T-helper 17 cell (primary cell): ENCODE measurements around the gene ZNF697. TPM values are rescaled to one million over a fixed set of nuclear protein-coding genes. Genes with fewer than 3 reads are reported as not detected.
"Not testable (repeated sequence)": the region's sequence is repeated elsewhere in the genome, so short reads cannot be mapped to it uniquely, and the experiment has no call there.

Experiments
- ATAC-seq: fragments of 150-1000 bp; cut with Tn5 transposase; 2 replicates; pipeline ENCODE4 v1.10.0; 2021; ENCODE audit warnings: mild to moderate bottlenecking, moderate library complexity
- DNase-seq, 3 donors: peaks; one replicate each; pipeline versions ENCODE4 v3.0.0 to v3.0.0-alpha.2; 2020 to 2021
- H3K9me3 ChIP-seq: one replicate; pipeline ENCODE4 v1.7.0; 2013; ENCODE audit warnings: low read length, mild to moderate bottlenecking; ENCODE audit not compliant: control insufficient read depth, poor library complexity, severe bottlenecking
- H3K27ac Mint-ChIP-seq: one replicate; pipeline ENCODE4 v1.8.0; 2022; ENCODE audit warnings: mild to moderate bottlenecking, moderate library complexity, mixed read lengths
- H3K27me3 Mint-ChIP-seq: one replicate; pipeline ENCODE4 v1.8.0; 2022; ENCODE audit warnings: mixed read lengths
- H3K36me3 Mint-ChIP-seq: one replicate; pipeline ENCODE4 v1.8.0; 2022; ENCODE audit warnings: low read depth, mixed read lengths
- H3K4me1 Mint-ChIP-seq: one replicate; pipeline ENCODE4 v1.8.0; 2022; ENCODE audit warnings: mild to moderate bottlenecking, mixed read lengths
- H3K4me3 Mint-ChIP-seq: one replicate; pipeline ENCODE4 v1.8.0; 2022; ENCODE audit warnings: mild to moderate bottlenecking, moderate library complexity, mixed read lengths
- total RNA-seq, 4 donors: library from RNA in 2 of 4; stranded (reverse) in 2 of 4; gene quantifications; one replicate each; pipeline ENCODE4 v1.2.3 and lab custom pipeline; 2022 to 2026

ZNF697 gene
- total RNA-seq, 2 donors from 2014 or later, result 0.15 TPM; not detected in 1

GRCh38 chr1:119616748-119617147 is 31.3 kb downstream of the ZNF697 start:
- not testable (repeated sequence) for H3K9me3 ChIP-seq, H3K4me1 Mint-ChIP-seq, H3K27ac Mint-ChIP-seq, H3K36me3 Mint-ChIP-seq, H3K4me3 Mint-ChIP-seq, DNase-seq, ATAC-seq
- peaks cover 29% of the 10 kb centered on the region for H3K27me3 Mint-ChIP-seq

GRCh38 chr1:119615100-119615499 is 33.0 kb downstream of the ZNF697 start:
- not testable (repeated sequence) for DNase-seq, H3K4me1 Mint-ChIP-seq, H3K9me3 ChIP-seq, ATAC-seq, H3K36me3 Mint-ChIP-seq, H3K27ac Mint-ChIP-seq, H3K4me3 Mint-ChIP-seq
- H3K27me3 Mint-ChIP-seq, result peaks cover 39% of the 10 kb centered on the region

GRCh38 chr1:119613769-119614720 is 34.0 kb downstream of the ZNF697 start:
- Mint-ChIP-seq H3K4me1 (peaks cover 2% of the 10 kb centered on the region), H3K27ac (no peak overlapping the region), H3K27me3 (peaks cover 44% of the 10 kb centered on the region), H3K4me3 (no peak overlapping the region), H3K36me3 (peaks cover 5% of the 10 kb centered on the region)
- DNase-seq (peak in 1 of 3 donors; percentile 37), ATAC-seq (peak; percentile 65)
- H3K9me3 ChIP-seq, result no peaks in the 10 kb centered on the region

- H3K4me3 Mint-ChIP-seq, result no peak overlapping the region
- peaks cover 2% of the 10 kb centered on the region for H3K4me1 Mint-ChIP-seq
- DNase-seq, result peak in 1 of 3 donors; percentile 39
- peaks cover 37% of the 10 kb centered on the region for H3K27me3 Mint-ChIP-seq
- no peak overlapping the region for H3K27ac Mint-ChIP-seq
- ATAC-seq, result no peak
- peaks cover 4% of the 10 kb centered on the region for H3K36me3 Mint-ChIP-seq
- H3K9me3 ChIP-seq, result no peaks in the 10 kb centered on the region
These were observed 36.4 kb downstream of the ZNF697 start for GRCh38 chr1:119611701-119612113.

- not testable (repeated sequence) for DNase-seq, H3K4me3 Mint-ChIP-seq, H3K36me3 Mint-ChIP-seq, ATAC-seq, H3K4me1 Mint-ChIP-seq, H3K9me3 ChIP-seq, H3K27ac Mint-ChIP-seq
- peaks cover 64% of the 10 kb centered on the region for H3K27me3 Mint-ChIP-seq
These were observed 39.2 kb downstream of the ZNF697 start for GRCh38 chr1:119608816-119609215.

- H3K36me3 Mint-ChIP-seq, result not testable (repeated sequence)
These were observed 40.8 kb downstream of the ZNF697 start for GRCh38 chr1:119607087-119607807.

GRCh38 chr1:119606394-119606793 is 41.7 kb downstream of the ZNF697 start:
- Mint-ChIP-seq H3K4me1 (no peaks in the 10 kb centered on the region), H3K4me3 (no peak overlapping the region), H3K36me3 (peaks cover 6% of the 10 kb centered on the region), H3K27me3 (peaks cover 65% of the 10 kb centered on the region), H3K27ac (no peak overlapping the region)
- ATAC-seq (no peak), DNase-seq (no peak)
- H3K9me3 ChIP-seq, result no peaks in the 10 kb centered on the region

More at GRCh38 chr1:119607087-119607807, 40.8 kb downstream of the ZNF697 start:
- not testable (repeated sequence) for ATAC-seq, H3K4me1 Mint-ChIP-seq, H3K27ac Mint-ChIP-seq, H3K9me3 ChIP-seq, H3K4me3 Mint-ChIP-seq, DNase-seq
- peaks cover 73% of the 10 kb centered on the region for H3K27me3 Mint-ChIP-seq

GRCh38 chr1:119605686-119606085 is 42.4 kb downstream of the ZNF697 start:
- Mint-ChIP-seq H3K4me3 (no peak overlapping the region), H3K27me3 (peaks cover 64% of the 10 kb centered on the region), H3K27ac (no peak overlapping the region), H3K36me3 (peaks cover 4% of the 10 kb centered on the region), H3K4me1 (no peaks in the 10 kb centered on the region)
- ATAC-seq (no peak), DNase-seq (no peak)
- no peaks in the 10 kb centered on the region for H3K9me3 ChIP-seq

- H3K27me3 Mint-ChIP-seq, result peaks cover 65% of the 10 kb centered on the region
- H3K9me3 ChIP-seq, DNase-seq, H3K36me3 Mint-ChIP-seq, H3K27ac Mint-ChIP-seq, H3K4me3 Mint-ChIP-seq, ATAC-seq, H3K4me1 Mint-ChIP-seq: not testable (repeated sequence)
These were observed 43.0 kb downstream of the ZNF697 start for GRCh38 chr1:119605080-119605479.

- Mint-ChIP-seq H3K4me3 (no peak overlapping the region), H3K4me1 (no peaks in the 10 kb centered on the region), H3K27me3 (peaks cover 61% of the 10 kb centered on the region), H3K27ac (no peak overlapping the region), H3K36me3 (peaks cover 3% of the 10 kb centered on the region)
- DNase-seq (no peak), ATAC-seq (no peak)
- no peaks in the 10 kb centered on the region for H3K9me3 ChIP-seq
These were observed 44.4 kb downstream of the ZNF697 start for GRCh38 chr1:119603695-119604094.

GRCh38 chr1:119603241-119603640 is 44.8 kb downstream of the ZNF697 start:
- H3K36me3 Mint-ChIP-seq, H3K4me3 Mint-ChIP-seq, ATAC-seq: not testable (repeated sequence)

GRCh38 chr1:119602789-119603188 is 45.3 kb downstream of the ZNF697 start:
- ATAC-seq, H3K27ac Mint-ChIP-seq, H3K4me3 Mint-ChIP-seq, H3K36me3 Mint-ChIP-seq, DNase-seq, H3K9me3 ChIP-seq, H3K4me1 Mint-ChIP-seq: not testable (repeated sequence)
- H3K27me3 Mint-ChIP-seq, result peaks cover 53% of the 10 kb centered on the region

More at GRCh38 chr1:119603241-119603640, 44.8 kb downstream of the ZNF697 start:
- not testable (repeated sequence) for H3K27ac Mint-ChIP-seq, H3K4me1 Mint-ChIP-seq, DNase-seq, H3K9me3 ChIP-seq
- H3K27me3 Mint-ChIP-seq, result peaks cover 56% of the 10 kb centered on the region

GRCh38 chr1:119602169-119602568 is 45.9 kb downstream of the ZNF697 start:
- Mint-ChIP-seq H3K27me3 (peaks cover 52% of the 10 kb centered on the region), H3K36me3 (peaks cover 3% of the 10 kb centered on the region)

More at GRCh38 chr1:119602169-119602568, 45.9 kb downstream of the ZNF697 start:
- DNase-seq, result no peak
- Mint-ChIP-seq H3K27ac (no peak overlapping the region), H3K4me3 (no peak overlapping the region), H3K4me1 (no peaks in the 10 kb centered on the region)
- no peaks in the 10 kb centered on the region for H3K9me3 ChIP-seq
- ATAC-seq, result no peak
